ACHN (cell line): ENCODE data around the gene RINL.
"Not testable (repeated sequence)": the region's sequence is repeated elsewhere in the genome, so short reads cannot be mapped to it uniquely, and the experiment has no call there.

Experiments
- DNase-seq: peaks from one replicate; pipeline ENCODE4 v3.0.0-alpha.2; 2015
- in situ Hi-C: cut with HindIII; loops from 2 replicates; pipeline ENCODE4 v1.10.0; 2017; ENCODE audit warnings: low sequenced_read_pairs, low pct_ligation_motif_present, low pct_unique_long_range_greater_than_20kb

RINL gene

DNA sequence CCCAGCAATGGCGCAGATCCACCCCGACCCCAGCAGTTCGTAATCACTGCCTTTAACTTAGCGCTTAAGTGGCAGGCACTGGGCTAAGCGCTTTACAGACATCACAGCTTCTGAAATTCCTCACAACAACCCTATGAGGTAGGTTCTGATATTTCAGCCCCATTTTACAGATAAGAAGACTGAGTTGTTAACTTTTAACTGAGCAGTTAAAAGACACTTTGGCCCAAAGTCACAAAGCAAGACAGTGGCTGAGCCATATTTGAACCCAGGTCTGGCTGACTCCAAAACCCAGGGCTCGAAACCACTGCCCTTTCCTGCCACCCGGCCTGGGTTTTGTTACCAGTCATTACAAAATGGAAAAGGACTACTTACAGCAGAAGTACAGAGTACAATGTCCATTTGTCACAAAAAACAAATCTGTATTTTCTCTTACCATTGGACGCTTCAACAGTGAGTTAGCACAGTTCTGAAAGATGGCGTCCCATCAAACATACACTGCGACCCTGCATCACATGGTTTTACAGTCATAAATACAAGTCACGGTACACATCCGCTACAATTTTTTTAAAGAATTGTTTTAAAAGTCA, 36.8 kb downstream of the RINL start:
- in situ Hi-C loops = no loop called here
- no peak for DNase-seq

- DNase-seq = no peak
- in situ Hi-C loops = no loop called here
These were observed 37.5 kb downstream of the RINL start for GRCh38 chr19:38840583-38840968.

GRCh38 chr19:38839816-38840582, 38.1 kb downstream of the RINL start:
- in situ Hi-C loops = no loop called here
- DNase-seq = no peak

GRCh38 chr19:38838986-38839761, 38.9 kb downstream of the RINL start:
- no peak for DNase-seq
- in situ Hi-C loops = no loop called here

GRCh38 chr19:38838208-38838985, 39.7 kb downstream of the RINL start:
- in situ Hi-C loops = no loop called here

DNA sequence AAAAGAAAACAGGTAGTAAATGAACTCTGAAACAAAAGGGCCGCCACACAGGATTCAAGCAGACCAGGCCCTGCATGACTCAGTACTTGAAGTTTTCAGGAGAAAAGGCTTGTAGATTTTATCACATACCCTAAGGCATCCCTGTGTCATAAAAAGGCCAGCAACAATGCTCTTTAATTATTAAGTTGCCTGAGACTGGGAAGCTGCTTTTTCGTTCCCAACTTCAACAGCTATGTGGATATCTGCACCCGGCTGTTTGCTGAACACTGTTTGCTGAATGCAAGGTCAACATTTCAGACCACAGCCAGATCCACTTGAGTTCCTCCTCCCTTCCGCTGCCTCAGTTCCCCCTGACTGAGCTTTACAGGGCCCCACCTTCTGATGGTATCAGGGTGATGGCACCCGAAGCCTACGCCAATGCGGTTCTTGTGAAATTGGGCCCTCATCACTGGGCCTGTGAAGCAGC, 40.4 kb downstream of the RINL start:
- in situ Hi-C loops = no loop called here
- DNase-seq = no peak

More at GRCh38 chr19:38838208-38838985, 39.7 kb downstream of the RINL start:
- no peak for DNase-seq

GRCh38 chr19:38836983-38837626, 41.0 kb downstream of the RINL start:
- in situ Hi-C loops = no loop called here
- no peak for DNase-seq

DNA sequence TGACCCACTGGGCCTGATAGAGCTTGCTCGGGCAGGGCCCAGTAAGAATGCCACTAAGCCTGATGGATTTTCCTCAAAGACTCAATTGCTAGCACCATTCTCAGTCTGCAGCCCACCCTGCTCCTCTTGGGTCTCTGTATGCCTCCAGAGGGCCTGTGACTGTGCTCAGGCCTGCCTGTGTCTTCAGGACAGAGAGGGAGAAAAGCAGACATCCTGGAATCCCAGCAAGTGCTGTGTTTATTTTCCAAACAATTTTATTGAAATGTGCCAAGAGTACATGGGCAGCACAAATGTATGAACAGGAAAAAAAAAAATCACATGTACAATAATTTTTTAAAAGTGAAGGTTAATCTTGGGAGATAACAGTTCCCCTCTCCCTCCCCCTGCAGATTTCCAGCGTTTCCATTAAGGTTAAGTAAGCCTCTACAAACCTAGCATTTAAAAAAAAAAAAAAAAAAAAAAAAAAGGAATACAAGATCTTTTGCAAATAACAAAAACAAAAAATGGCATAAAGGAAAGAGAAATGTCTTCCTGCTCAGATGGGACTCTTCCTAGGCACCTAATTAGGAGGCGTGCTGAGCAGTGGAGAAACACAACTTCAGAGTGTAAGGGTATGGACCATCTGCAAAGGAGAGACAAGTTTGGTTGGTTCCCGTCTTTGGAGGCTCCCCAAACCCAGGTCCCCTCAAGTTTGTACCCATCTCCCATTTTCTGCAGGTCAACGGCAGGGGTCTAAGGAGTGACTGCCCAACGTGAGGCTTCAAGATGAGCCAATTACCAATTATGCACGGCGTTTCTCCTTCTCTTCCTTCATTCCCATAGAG, 41.7 kb downstream of the RINL start:
- in situ Hi-C loops = no loop called here
- DNase-seq = no peak

- in situ Hi-C loops = no loop called here
These were observed 43.5 kb downstream of the RINL start for GRCh38 chr19:38834590-38834989.

GRCh38 chr19:38834104-38834490, 44.0 kb downstream of the RINL start:
- in situ Hi-C loops = no loop called here

More at GRCh38 chr19:38834590-38834989, 43.5 kb downstream of the RINL start:
- DNase-seq = no peak

GRCh38 chr19:38833092-38833425, 45.0 kb downstream of the RINL start:
- DNase-seq = no peak
- in situ Hi-C loops = no loop called here

More at GRCh38 chr19:38834104-38834490, 44.0 kb downstream of the RINL start:
- DNase-seq = no peak

GRCh38 chr19:38831142-38831605, 46.9 kb downstream of the RINL start:
- in situ Hi-C loops = no loop called here
- peak; percentile 96 for DNase-seq

- in situ Hi-C loops = no loop called here
- DNase-seq = no peak
These were observed 47.9 kb downstream of the RINL start for GRCh38 chr19:38830039-38830733.

- in situ Hi-C loops, DNase-seq: not testable (repeated sequence)
These were observed 48.9 kb downstream of the RINL start for GRCh38 chr19:38829203-38829602.

DNA sequence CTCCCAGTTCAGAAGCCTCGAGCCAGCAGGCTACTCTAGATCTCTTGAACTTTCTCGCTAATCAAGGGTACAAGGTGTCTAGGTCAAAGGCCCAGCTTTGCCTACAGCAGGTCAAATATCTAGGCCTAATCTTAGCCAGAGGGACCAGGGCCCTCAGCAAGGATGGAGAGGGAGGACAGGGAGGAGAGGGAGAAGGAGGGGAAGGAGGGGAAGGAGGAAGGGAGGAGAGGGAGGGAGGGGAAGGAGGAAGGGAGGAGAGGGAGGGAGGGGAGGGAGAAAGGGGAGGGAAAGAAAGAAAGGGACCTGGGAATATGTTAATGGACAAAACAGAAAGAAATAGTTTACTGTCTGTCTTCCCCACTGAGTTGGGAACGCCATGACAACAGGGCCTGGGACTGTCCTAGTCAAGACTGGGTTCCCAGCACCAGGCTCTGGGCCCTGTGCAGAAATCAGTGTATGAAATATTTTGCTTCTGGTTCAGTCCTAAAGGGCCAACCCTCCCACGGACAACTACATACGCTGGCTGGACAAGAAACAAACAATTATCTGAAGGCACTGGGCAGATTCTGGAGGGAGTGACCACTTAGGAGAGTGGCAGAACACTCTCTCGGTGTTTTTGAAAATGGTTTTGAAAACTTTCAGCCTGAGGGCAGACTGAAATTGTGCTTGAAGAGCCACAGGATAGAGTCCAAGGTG, 51.1 kb downstream of the RINL start:
- in situ Hi-C loops = no loop called here

DNA sequence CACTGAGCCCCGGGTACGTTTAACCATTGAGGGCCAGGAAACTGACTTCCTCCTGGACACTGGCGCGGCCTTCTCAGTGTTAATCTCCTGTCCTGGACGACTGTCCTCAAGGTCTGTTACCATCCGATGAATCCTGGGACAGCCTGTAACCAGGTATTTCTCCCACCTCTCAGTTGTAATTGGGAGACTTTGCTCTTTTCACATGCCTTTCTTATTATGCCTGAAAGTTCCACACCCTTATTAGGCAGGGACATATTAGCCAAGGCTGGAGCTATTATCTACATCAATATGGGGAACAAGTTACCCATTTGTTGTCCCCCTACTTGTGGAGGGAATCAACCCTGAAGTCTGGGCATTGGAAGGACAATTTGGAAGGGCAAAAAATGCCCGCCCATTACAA, 52.1 kb downstream of the RINL start:
- DNase-seq, in situ Hi-C loops: not testable (repeated sequence)

More for the DNA sequence above, 51.1 kb downstream of the RINL start:
- DNase-seq = no peak
